ENCODE results near the gene ARHGDIB.

The ARHGDIB gene

GRCh38 chr12:14961466-14962152 lies at the start of gene ARHGDIB:
Gene ARHGDIB (minus strand): TSS chr12:14961601. CDS start chr12:14950712, 10,889 bp downstream.
- Mint-ChIP-seq H3K4me1 (peaks cover 33 to 62% of the 10 kb centered on the region in 2 donors), H3K4me3 (peak within 1 kb of the TSS; percentile 98 to 99), H3K36me3 (peaks cover 10 to 12% of the 10 kb centered on the region in 2 donors), H3K9me3 (no peaks in the 10 kb centered on the region), H3K27me3 (no peaks in the 10 kb centered on the region), H3K27ac (peak within 1 kb of the TSS; percentile 98)
- DNase-seq, result peak; percentile 71
- peak; percentile 70 to 75 for ATAC-seq (replicated peaks)

DNA sequence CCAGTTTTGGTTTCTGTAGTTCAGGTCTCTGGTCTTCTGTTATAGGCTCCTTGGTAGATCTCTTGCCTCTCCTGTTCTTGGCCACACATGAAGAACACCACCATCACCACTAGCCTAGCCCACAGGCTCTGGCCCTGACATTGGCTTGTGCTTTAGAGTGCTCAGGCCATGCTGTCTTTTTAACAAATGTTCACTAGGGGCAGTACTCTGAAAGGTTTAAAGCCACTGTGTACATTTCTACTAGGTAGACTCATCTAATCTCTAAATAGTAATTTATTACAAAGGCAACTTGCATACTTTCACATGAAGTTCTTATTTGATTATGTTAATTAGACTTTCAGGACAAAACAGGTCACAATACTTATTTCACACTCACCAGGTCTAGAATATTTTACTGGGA lies 49.8 kb upstream of the ARHGDIB start:
- ATAC-seq (replicated peaks), result peak; percentile 59 to 73
- H3K4me3 Mint-ChIP-seq, result no peak overlapping the region
- no peak for DNase-seq
- no peaks in the 10 kb centered on the region for H3K4me1 Mint-ChIP-seq
- H3K27ac Mint-ChIP-seq, result no peak overlapping the region
- peaks cover 0 to 1% of the 10 kb centered on the region in 2 donors for H3K36me3 Mint-ChIP-seq
- peaks cover 4 to 10% of the 10 kb centered on the region in 2 donors for H3K27me3 Mint-ChIP-seq
- H3K9me3 Mint-ChIP-seq, result no peaks in the 10 kb centered on the region

DNA sequence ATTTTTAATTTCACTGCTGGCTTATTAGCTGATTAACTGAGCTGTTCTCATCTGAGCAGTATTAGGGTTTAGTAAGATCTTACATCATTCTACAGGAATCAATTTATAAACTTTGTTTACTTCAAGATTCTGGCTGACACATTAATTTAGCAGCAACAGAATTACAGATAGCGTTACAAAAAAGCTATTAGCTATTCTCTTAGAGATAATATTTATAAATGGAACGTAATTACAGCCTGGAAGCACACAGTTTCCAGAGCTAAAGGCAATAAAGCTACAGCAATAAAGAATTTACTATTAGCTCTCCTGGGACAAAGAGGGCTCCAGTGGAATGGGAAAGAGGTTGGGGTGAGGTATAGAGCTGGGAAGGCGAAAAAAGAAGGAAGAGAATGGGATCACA lies 46.1 kb upstream of the ARHGDIB start:
- ATAC-seq (replicated peaks) (no peak), DNase-seq (no peak)
- Mint-ChIP-seq H3K4me3 (no peak overlapping the region), H3K27ac (no peak overlapping the region), H3K9me3 (no peaks in the 10 kb centered on the region), H3K36me3 (peaks cover 0 to 1% of the 10 kb centered on the region in 2 donors), H3K27me3 (peaks cover 15 to 19% of the 10 kb centered on the region in 2 donors), H3K4me1 (no peaks in the 10 kb centered on the region)

GRCh38 chr12:15005064-15005463 lies 43.7 kb upstream of the ARHGDIB start:
- H3K27me3 Mint-ChIP-seq, result peaks cover 15 to 23% of the 10 kb centered on the region in 2 donors
- H3K36me3 Mint-ChIP-seq, result peaks cover 0 to 1% of the 10 kb centered on the region in 2 donors
- no peak for DNase-seq

DNA sequence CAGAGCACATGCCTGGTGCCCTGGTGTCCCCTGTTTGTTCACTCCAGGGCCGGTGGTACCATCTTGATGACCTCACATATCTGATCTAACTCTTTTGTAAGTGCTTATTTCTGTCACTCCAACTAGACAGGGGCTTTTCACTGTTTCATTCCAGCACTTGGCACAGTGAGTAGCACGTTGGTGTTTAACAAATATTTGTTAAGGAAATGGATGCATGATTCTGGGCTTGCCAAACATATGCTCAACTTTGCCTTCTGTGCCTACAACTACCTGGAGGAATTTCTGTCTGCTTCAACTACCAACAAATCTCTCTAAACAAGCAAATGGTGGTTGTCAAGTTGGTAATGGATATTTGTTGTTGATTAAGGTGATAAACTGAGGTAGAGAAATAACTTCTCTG lies 43.0 kb upstream of the ARHGDIB start:
- ATAC-seq (replicated peaks) (no peak), DNase-seq (no peak)
- no peaks in the 10 kb centered on the region for H3K9me3 Mint-ChIP-seq
- no peaks in the 10 kb centered on the region for H3K4me1 Mint-ChIP-seq
- no peak overlapping the region for H3K27ac Mint-ChIP-seq
- H3K36me3 Mint-ChIP-seq, result peaks cover 0 to 1% of the 10 kb centered on the region in 2 donors
- H3K4me3 Mint-ChIP-seq, result no peak overlapping the region
- peaks cover 15 to 19% of the 10 kb centered on the region in 2 donors for H3K27me3 Mint-ChIP-seq

More at GRCh38 chr12:15005064-15005463, 43.7 kb upstream of the ARHGDIB start:
- no peaks in the 10 kb centered on the region for H3K9me3 Mint-ChIP-seq
- no peaks in the 10 kb centered on the region for H3K4me1 Mint-ChIP-seq
- no peak for ATAC-seq (replicated peaks)
- no peak overlapping the region for H3K4me3 Mint-ChIP-seq
- H3K27ac Mint-ChIP-seq, result no peak overlapping the region

DNA sequence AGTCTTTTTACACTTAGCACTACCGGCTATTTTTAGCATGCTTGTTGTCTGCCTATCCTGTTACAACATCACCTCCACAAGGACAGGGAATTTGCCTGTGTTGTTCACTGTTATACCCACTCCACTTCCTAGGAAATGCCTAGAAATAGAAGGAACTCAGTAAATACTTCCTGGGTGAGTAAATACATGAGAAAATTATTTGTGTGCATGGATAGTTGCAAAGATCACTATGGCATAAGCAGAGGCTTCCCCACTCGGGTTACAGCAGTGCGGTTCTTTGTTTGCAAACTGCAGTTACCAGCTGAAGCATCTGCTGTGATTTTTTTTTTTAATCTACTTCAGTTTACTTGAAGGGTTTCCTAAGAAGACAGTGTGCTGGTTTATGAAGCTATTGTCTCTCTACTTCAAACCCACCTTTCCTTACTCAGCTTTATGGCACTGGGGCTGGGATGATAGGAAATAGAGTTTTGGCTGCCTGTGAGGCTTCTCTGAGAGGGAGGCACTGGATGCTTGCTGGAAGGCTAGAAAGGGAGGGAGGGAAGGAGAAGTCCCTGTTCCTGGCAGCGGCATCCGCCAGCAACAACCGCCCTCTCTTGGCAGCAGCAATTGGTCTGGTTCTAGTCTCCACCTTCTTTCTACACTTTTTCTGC lies 40.5 kb upstream of the ARHGDIB start:
- H3K4me3 Mint-ChIP-seq, result no peak overlapping the region
- H3K27me3 Mint-ChIP-seq, result peaks cover 19 to 31% of the 10 kb centered on the region in 2 donors
- no peak for ATAC-seq (replicated peaks)
- peaks cover 0 to 1% of the 10 kb centered on the region in 2 donors for H3K36me3 Mint-ChIP-seq
- H3K27ac Mint-ChIP-seq, result no peak overlapping the region
- no peaks in the 10 kb centered on the region for H3K4me1 Mint-ChIP-seq
- H3K9me3 Mint-ChIP-seq, result no peaks in the 10 kb centered on the region
- no peak for DNase-seq

DNA sequence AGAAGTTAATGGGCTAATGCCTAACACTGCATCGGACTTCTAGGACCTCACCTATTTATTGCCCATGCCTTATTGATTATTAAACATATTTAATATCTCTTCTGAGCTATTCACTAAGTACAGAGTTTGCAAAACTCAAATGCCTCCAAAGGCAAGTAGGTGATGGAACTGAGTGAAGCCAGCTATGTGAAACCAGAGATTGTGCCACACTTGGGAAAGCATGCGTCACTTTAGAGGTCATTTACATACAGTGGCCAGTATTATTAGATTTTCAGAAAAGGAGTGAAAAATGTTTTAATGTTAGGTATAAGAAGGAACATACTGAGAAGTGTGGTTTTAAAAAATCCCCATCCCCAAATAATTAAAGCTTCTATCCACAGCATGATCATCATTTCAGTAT lies 39.2 kb upstream of the ARHGDIB start:
- Mint-ChIP-seq H3K36me3 (no peaks in the 10 kb centered on the region), H3K4me3 (no peak overlapping the region), H3K27me3 (peaks cover 14 to 26% of the 10 kb centered on the region in 2 donors), H3K4me1 (peaks cover under 1% of the 10 kb centered on the region in 2 donors), H3K27ac (no peak overlapping the region), H3K9me3 (no peaks in the 10 kb centered on the region)
- DNase-seq, result no peak
- ATAC-seq (replicated peaks), result no peak

GRCh38 chr12:14999695-15000365 lies 38.4 kb upstream of the ARHGDIB start:
- H3K9me3 Mint-ChIP-seq, result no peaks in the 10 kb centered on the region
- no peak overlapping the region for H3K27ac Mint-ChIP-seq
- ATAC-seq (replicated peaks), result no peak
- DNase-seq, result no peak
- peaks cover 14 to 26% of the 10 kb centered on the region in 2 donors for H3K27me3 Mint-ChIP-seq
- H3K4me3 Mint-ChIP-seq, result no peak overlapping the region
- H3K4me1 Mint-ChIP-seq, result peaks cover 7 to 8% of the 10 kb centered on the region in 2 donors
- H3K36me3 Mint-ChIP-seq, result no peaks in the 10 kb centered on the region

- Mint-ChIP-seq H3K27me3 (peaks cover 8 to 21% of the 10 kb centered on the region in 2 donors), H3K36me3 (no peaks in the 10 kb centered on the region), H3K4me3 (no peak overlapping the region), H3K27ac (no peak overlapping the region), H3K4me1 (peaks cover 7 to 14% of the 10 kb centered on the region in 2 donors), H3K9me3 (no peaks in the 10 kb centered on the region)
- no peak for DNase-seq
- ATAC-seq (replicated peaks), result no peak
Observed at GRCh38 chr12:14999021-14999694, 37.8 kb upstream of the ARHGDIB start.

- no peak overlapping the region for H3K4me3 Mint-ChIP-seq
- no peaks in the 10 kb centered on the region for H3K36me3 Mint-ChIP-seq
- DNase-seq, result no peak
- no peaks in the 10 kb centered on the region for H3K9me3 Mint-ChIP-seq
- H3K27me3 Mint-ChIP-seq, result peaks cover 8 to 19% of the 10 kb centered on the region in 2 donors
- no peak for ATAC-seq (replicated peaks)
- no peak overlapping the region for H3K27ac Mint-ChIP-seq
- H3K4me1 Mint-ChIP-seq, result peaks cover 17 to 26% of the 10 kb centered on the region in 2 donors
Observed at GRCh38 chr12:14997998-14998397, 36.6 kb upstream of the ARHGDIB start.

DNA sequence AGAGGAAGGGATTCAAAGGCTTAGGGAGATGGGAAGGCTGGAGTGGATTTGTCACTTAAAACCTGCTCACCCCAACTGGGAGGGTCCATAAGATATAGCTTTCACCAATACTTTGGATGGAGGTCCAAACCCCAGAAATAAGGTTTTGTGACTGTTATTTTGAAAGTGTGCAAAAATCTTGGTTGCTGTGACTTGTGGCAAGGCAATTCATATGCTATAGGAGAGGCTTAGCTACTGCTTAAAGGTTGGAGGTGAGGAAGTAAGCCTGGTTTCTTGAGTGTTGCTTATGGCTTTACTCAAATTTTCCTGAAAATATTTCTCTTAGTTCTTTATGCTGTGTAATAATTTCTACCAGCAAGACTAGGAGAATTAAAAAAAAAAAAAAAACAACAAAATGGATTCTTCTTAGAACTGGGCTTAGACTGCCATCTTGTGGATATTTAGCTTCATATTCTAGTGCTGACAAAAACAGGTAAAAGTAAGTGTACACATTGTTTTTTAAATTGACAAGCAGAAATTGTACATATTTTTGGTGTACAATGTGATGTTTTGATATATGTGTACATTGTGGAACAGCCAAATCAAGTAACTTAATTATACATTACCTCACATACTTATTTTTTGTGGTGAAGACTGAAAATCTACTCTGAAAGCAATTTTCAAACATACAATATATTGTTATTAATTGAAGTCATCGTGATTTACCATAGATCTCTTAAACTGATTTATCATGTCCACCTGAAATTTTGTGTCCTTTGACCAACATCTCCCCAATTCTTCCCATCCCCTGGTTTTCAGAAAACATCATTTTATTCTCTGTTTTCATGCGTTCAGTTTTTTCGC lies 34.4 kb upstream of the ARHGDIB start:
- DNase-seq (no peak), ATAC-seq (replicated peaks) (no peak)
- Mint-ChIP-seq H3K27ac (no peak overlapping the region), H3K4me3 (no peak overlapping the region), H3K4me1 (peaks cover 26 to 39% of the 10 kb centered on the region in 2 donors), H3K36me3 (peaks cover 5 to 8% of the 10 kb centered on the region in 2 donors), H3K27me3 (peaks cover 4 to 19% of the 10 kb centered on the region in 2 donors), H3K9me3 (peaks cover 2 to 4% of the 10 kb centered on the region in 2 donors)

GRCh38 chr12:14994610-14995009 lies 33.2 kb upstream of the ARHGDIB start:
- ATAC-seq (replicated peaks) (no peak), DNase-seq (no peak)
- Mint-ChIP-seq H3K36me3 (peaks cover 7 to 14% of the 10 kb centered on the region in 2 donors), H3K27ac (no peak overlapping the region), H3K4me1 (peaks cover 32 to 51% of the 10 kb centered on the region in 2 donors), H3K4me3 (no peak overlapping the region), H3K9me3 (peaks cover 5% of the 10 kb centered on the region in 2 donors), H3K27me3 (peaks cover 4 to 14% of the 10 kb centered on the region in 2 donors)

GRCh38 chr12:14993537-14994266 lies 32.3 kb upstream of the ARHGDIB start:
- Mint-ChIP-seq H3K36me3 (peaks cover 7 to 19% of the 10 kb centered on the region in 2 donors), H3K9me3 (peaks cover 5 to 13% of the 10 kb centered on the region in 2 donors), H3K4me1 (peaks cover 38 to 60% of the 10 kb centered on the region in 2 donors), H3K27me3 (peaks cover 0 to 8% of the 10 kb centered on the region in 2 donors), H3K27ac (peak overlapping the region; percentile 1), H3K4me3 (peak overlapping the region; percentile 11 to 26)
- DNase-seq (peak; percentile 27), ATAC-seq (replicated peaks) (peak; percentile 82 to 83)
